Testis (tissue), 5 donors: ENCODE results near the gene ZNF880. TPM values are rescaled to one million over a fixed set of nuclear protein-coding genes. Genes with fewer than 3 reads are reported as not detected.

ENCODE experiments used
- DNase-seq: peaks from one replicate; pipeline ENCODE4 v3.0.0-alpha.2; 2019
- H3K27ac ChIP-seq, 2 donors: fragments of 200-600 bp; sonication (generic); one replicate each; pipeline ENCODE4 v1.5.1; 2019
- H3K27me3 ChIP-seq: fragments of 200-600 bp; sonication (generic); one replicate; pipeline ENCODE4 v1.5.1; 2019
- H3K36me3 ChIP-seq: fragments of 200-600 bp; sonication (generic); one replicate; pipeline ENCODE4 v1.5.1; 2017; ENCODE audit warnings: low read depth; ENCODE audit errors: missing control alignments
- H3K4me1 ChIP-seq: fragments of 200-600 bp; sonication (generic); one replicate; pipeline ENCODE4 v1.5.1; 2019
- H3K4me3 ChIP-seq, 2 donors: fragments of 200-600 bp; sonication (generic); one replicate each; pipeline ENCODE4 v1.5.1; 2017 to 2019
- H3K9me3 ChIP-seq: fragments of 200-600 bp; sonication (generic); one replicate; pipeline ENCODE4 v1.5.1; 2017
- POLR2A ChIP-seq: fragments of 450-650 bp; IDR thresholded peaks from one replicate; pipeline ENCODE4 v1.6.1; 2017; ENCODE audit warnings: antibody characterized with exemption, mild to moderate bottlenecking, moderate library complexity
- WGBS, 2 donors: methylation state at CpG; one replicate each; pipeline ENCODE4 v1.1.5; 2018; 5-methylcytosine and 5-hydroxymethylcytosine counted together
- intact Hi-C: fragments of 100-400 bp; cut with DNase I; formaldehyde crosslinking; loops from one replicate; pipeline ENCODE4 v1.15.1; 2023; ENCODE audit warnings: low total_unique reads
- long read RNA-seq, 2 donors: transcript quantifications; one replicate each; lab custom pipeline, GENCODE V29; 2026
- polyA plus RNA-seq: library from polyadenylated mRNA; stranded (reverse); fragments of 350-450 nt; fragmentation: Illumina TruSeq; extraction: RNeasy Lipid Tissue Mini Kit (QIAGEN cat#74804); gene quantifications from one replicate; pipeline ENCODE4 v1.2.3, GENCODE V29; 2014; ENCODE audit warnings: low read depth, low replicate concordance; ENCODE audit not compliant: insufficient read depth
- total RNA-seq, 2 donors: library from RNA; depleted of rRNA; stranded (reverse); fragments of >200 nt; gene quantifications; one replicate each; pipeline ENCODE4 v1.2.3, GENCODE V29; 2016
- TF ChIP-seq, protein P1 (sequence below), 3 experiments: fragments of 450-650 bp in 2 of 3; fragments of 200-600 bp in 1 of 3; sonication (generic) in 1 of 3; IDR thresholded peaks; one replicate each; pipeline ENCODE4 v1.5.1; 2016 to 2019; ENCODE audit warnings: antibody characterized with exemption in 3 of 3, mild to moderate bottlenecking in 2 of 3, moderate library complexity in 1 of 3

ZNF880 gene
- total RNA-seq (10 to 100 TPM; 22.1 to 27.6 TPM), polyA plus RNA-seq (13.8 TPM)
- long read RNA-seq, donor 1, partial matches to known transcripts: 0 of 9 reads
- long read RNA-seq, donor 1, other reads (novel, unspliced or antisense): 0 of 9 reads
- long read RNA-seq, donor 2, partial matches to known transcripts: 0 of 2 reads
- long read RNA-seq, donor 2, other reads (novel, unspliced or antisense): 0 of 2 reads

DNA sequence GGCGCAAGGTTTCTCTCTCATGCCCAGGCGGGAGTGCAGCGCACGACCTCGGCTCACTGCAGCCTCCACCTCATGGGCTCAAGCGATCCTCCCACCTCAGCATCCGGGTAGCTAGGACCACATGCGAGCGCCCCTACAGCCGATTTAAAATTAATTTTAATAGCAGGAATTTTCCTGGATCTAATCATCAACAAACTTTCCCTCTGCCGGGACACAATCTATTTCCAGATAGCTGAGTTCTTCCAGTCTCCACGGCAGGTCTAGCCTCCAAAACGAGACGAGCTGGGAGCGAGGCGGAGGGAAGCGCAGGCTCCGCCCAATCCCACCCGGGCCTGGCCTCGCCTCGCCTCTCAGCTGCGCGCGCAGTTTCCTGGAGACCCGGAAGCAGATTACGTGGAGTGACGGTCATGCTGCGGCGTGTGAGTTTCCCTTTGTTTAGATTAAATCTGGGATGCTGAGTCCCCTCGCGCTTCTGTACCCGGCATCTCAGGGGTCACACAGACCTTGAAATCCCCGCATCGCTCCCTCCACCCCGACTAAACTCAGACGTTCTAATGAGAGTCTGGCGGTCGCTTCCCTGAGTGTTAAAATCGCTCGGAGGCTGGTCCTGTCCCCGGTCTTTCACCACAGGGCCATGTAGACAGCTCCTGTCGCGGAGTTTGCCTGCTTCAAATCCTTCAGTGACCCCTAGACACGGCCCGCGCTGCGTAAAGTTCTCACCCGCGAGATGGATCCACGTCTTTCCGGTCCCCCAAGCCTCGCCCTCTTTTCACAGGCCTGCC, at the start of gene ZNF880:
Gene ZNF880 (plus strand): TSS at position 365 of the 782 bp plus-strand sequence. CDS start 43 bp downstream, at position 408.
- Histone ChIP-seq H3K4me3 (peak within 1 kb of the TSS; percentile 69 to 83), H3K9me3 (no peaks in the 10 kb centered on the region), H3K27me3 (no peaks in the 10 kb centered on the region), H3K4me1 (peaks cover 3% of the 10 kb centered on the region), H3K36me3 (no peaks in the 10 kb centered on the region), H3K27ac (peak within 1 kb of the TSS; percentile 87 to 89)
- DNase-seq: peak; percentile 97
- TF ChIP-seq POLR2A: no peak
- TF ChIP-seq, protein P1, sequence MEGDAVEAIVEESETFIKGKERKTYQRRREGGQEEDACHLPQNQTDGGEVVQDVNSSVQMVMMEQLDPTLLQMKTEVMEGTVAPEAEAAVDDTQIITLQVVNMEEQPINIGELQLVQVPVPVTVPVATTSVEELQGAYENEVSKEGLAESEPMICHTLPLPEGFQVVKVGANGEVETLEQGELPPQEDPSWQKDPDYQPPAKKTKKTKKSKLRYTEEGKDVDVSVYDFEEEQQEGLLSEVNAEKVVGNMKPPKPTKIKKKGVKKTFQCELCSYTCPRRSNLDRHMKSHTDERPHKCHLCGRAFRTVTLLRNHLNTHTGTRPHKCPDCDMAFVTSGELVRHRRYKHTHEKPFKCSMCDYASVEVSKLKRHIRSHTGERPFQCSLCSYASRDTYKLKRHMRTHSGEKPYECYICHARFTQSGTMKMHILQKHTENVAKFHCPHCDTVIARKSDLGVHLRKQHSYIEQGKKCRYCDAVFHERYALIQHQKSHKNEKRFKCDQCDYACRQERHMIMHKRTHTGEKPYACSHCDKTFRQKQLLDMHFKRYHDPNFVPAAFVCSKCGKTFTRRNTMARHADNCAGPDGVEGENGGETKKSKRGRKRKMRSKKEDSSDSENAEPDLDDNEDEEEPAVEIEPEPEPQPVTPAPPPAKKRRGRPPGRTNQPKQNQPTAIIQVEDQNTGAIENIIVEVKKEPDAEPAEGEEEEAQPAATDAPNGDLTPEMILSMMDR (IDR thresholded peaks at IDR 0.05): no peak
- intact Hi-C loops: no loop called here
- 0 to 1% methylated on average over 42 to 52 of the region's 52 CpGs for WGBS, 2 donors

DNA sequence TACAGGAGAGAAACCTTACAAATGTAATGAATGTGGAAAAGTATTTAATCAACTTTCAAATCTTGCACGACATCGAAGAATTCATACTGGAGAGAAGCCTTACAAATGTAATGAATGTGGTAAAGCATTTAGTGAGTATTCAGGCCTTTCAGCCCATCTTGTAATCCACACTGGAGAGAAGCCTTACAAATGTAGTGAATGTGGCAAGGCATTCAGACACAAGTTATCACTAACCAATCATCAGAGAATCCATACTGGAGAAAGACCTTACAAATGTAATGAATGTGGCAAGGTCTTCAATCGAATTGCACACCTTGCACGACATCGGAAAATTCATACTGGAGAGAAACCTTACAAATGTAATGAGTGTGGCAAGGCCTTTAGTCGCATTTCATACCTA, 47.3 kb upstream of the ZNF880 start:
- 95% methylated on average over 6 of the region's 6 CpGs for WGBS, 2 donors
- Histone ChIP-seq H3K36me3 (no peaks in the 10 kb centered on the region), H3K27me3 (no peaks in the 10 kb centered on the region), H3K9me3 (no peaks in the 10 kb centered on the region), H3K4me3 (no peak overlapping the region), H3K27ac (no peak overlapping the region), H3K4me1 (no peaks in the 10 kb centered on the region)
- DNase-seq: no peak
- TF ChIP-seq, protein P1 (IDR thresholded peaks at IDR 0.05): no peak
- no peak for TF ChIP-seq POLR2A
- intact Hi-C loops: no loop called here

DNA sequence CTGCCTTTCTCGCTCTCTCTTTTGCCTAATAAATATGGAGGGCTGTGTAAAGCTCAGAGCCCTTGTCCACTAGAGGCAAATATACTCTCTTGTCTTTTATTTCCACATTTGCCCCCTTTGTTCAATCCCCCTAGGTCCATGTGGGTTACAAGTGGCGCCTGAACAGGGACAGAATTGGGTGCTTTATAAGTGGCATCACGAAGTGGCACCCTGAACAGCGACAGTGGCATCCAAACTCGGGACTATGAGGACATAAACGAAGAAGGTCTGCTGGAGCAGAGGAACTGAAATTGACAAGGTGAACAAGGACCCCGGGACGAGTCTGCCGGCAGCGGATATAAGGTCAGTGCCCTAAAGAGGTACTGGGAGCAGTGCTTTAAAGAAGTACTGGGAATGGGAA, 38.0 kb upstream of the ZNF880 start:
- TF ChIP-seq, protein P1 (IDR thresholded peaks at IDR 0.05): no peak
- no peak for TF ChIP-seq POLR2A
- Histone ChIP-seq H3K4me3 (no peak overlapping the region), H3K36me3 (no peaks in the 10 kb centered on the region), H3K27me3 (no peaks in the 10 kb centered on the region), H3K9me3 (no peaks in the 10 kb centered on the region), H3K27ac (no peak overlapping the region), H3K4me1 (no peaks in the 10 kb centered on the region)
- no peak for DNase-seq
- intact Hi-C loops: no loop called here
- 82% methylated on average over 10 of the region's 10 CpGs for WGBS, 2 donors

DNA sequence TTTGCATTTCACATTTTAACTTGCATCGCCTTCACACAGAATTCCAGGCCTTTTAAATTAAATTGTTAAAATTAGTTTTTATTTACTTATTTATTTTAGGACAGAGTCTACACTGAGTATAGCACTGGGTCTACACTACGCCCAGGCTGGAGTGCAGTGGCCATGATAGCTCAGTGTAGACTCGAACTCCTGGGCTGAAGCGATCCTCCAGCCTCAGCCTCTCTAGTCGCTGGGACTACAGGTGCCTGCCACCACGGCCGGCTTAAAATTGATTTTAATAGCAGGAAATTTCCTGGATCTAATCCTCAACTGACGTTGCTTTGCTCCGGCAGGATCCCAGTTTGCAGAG, 34.0 kb upstream of the ZNF880 start:
- Histone ChIP-seq H3K4me1 (no peaks in the 10 kb centered on the region), H3K4me3 (peak overlapping the region; percentile 79 to 84), H3K36me3 (no peaks in the 10 kb centered on the region), H3K9me3 (no peaks in the 10 kb centered on the region), H3K27ac (peak overlapping the region in 1 of 2 donors; percentile 80), H3K27me3 (no peaks in the 10 kb centered on the region)
- DNase-seq: no peak
- TF ChIP-seq, protein P1 (IDR thresholded peaks at IDR 0.05): no peak
- TF ChIP-seq POLR2A: no peak
- intact Hi-C loops: no loop called here
- WGBS, 2 donors: 34% methylated on average over 9 of the region's 9 CpGs
